ENCODE measurements around the gene GPR156. TPM values are rescaled to one million over a fixed set of nuclear protein-coding genes. Genes with fewer than 3 reads are reported as not detected.

Gene GPR156
- total and polyA plus RNA-seq, 2 of the 4 experiments (the other 2 are of a cell fraction), result 0.09 to 0.18 TPM

- Histone ChIP-seq H3K4me1 (ENCODE audit: control insufficient read depth, insufficient read depth, low read length) (peaks cover 20% of the 10 kb centered on the region), H2BK5ac (ENCODE audit: low read depth, low read length, poor library complexity, severe bottlenecking) (peak overlapping the region; percentile 46), H2AK9ac (replicated peaks; ENCODE audit: low read depth, low read length, poor library complexity) (no peak overlapping the region), H4K5ac (ENCODE audit: low read depth, low read length) (peak overlapping the region; percentile 69; the same call in 1 of the 2 replicates), H2BK15ac (ENCODE audit: low read depth, low read length) (peak overlapping the region; percentile 9; the same call in 2 of the 3 replicates), H2AK5ac (ENCODE audit: low read depth, low read length) (no peak overlapping the region), H3K27me3 (ENCODE audit: control insufficient read depth, insufficient read depth, low read length) (no peaks in the 10 kb centered on the region), H3K27ac (ENCODE audit: insufficient read depth, low read length) (peak overlapping the region; percentile 19; the same call in 1 of the 2 replicates), H2BK20ac (ENCODE audit: low read depth, low read length) (peak overlapping the region; percentile 64; the same call in 1 of the 2 replicates), H4K20me1 (ENCODE audit: insufficient read depth, low read length) (no peaks in the 10 kb centered on the region), H4K8ac (ENCODE audit: low read depth in 2 of 2, low read length in 2 of 2) (no peak overlapping the region), H3K79me1 (ENCODE audit: low read depth in 1 of 2, low read length in 2 of 2) (no peaks in the 10 kb centered on the region), H3K9ac (ENCODE audit: low read depth, low read length) (no peak overlapping the region), H3K4ac (ENCODE audit: low read depth, low read length) (peak overlapping the region; percentile 45), H3K56ac (ENCODE audit: extremely low read depth, insufficient read depth, low read length) (no peak overlapping the region), H2BK120ac (ENCODE audit: low read depth, low read length) (peak overlapping the region; percentile 68; the same call in 1 of the 2 replicates), H3K4me2 (ENCODE audit: low read depth, low read length) (peak overlapping the region; percentile 24; the same call in 1 of the 2 replicates), H4K91ac (ENCODE audit: insufficient read depth, low read depth, low read length) (peak overlapping the region; percentile 12; the same call in 1 of the 2 replicates), H3K9me1 (ENCODE audit: insufficient read depth, low read length) (peaks cover 5% of the 10 kb centered on the region), H3K9me3 (ENCODE audit: control insufficient read depth, insufficient read depth, low read length) (no peaks in the 10 kb centered on the region), H3K4me3 (ENCODE audit: insufficient read depth, low read depth, low read length) (no peak overlapping the region), H3K18ac (ENCODE audit: low read depth, low read length) (peak overlapping the region; percentile 75), H3K23ac (ENCODE audit: low read depth, low read length) (no peak overlapping the region), H2AFZ (replicated peaks; ENCODE audit: low read length, poor library complexity) (no peak overlapping the region), H3K36me3 (ENCODE audit: control insufficient read depth, insufficient read depth, low read length) (no peaks in the 10 kb centered on the region), H3K14ac (replicated peaks; ENCODE audit: low read depth, low read length) (no peak overlapping the region; the same call in 1 of the 2 replicates)
- ChIA-PET POLR2A (ENCODE audit: unreplicated experiment) (no interaction called here), CTCF (no interaction called here)
- ATAC-seq (ENCODE audit: low read depth), result peak; percentile 27; the same call in 1 of the 2 replicates
- TF ChIP-seq RCOR1 (IDR thresholded peaks at IDR 0.05; ENCODE audit: insufficient replicate concordance, low read length) (no peak), CEBPB (IDR thresholded peaks at IDR 0.05; ENCODE audit: low read depth, low read length) (no peak), MXI1 (IDR thresholded peaks at IDR 0.05; ENCODE audit: borderline replicate concordance, low read depth, low read length) (no peak), USF2 (IDR thresholded peaks at IDR 0.05; ENCODE audit: low read depth, low read length) (no peak), NFE2L2 (IDR thresholded peaks at IDR 0.05; ENCODE audit: low read depth, low read length) (no peak), RFX5 (IDR thresholded peaks at IDR 0.05; ENCODE audit: low read depth, low read length) (no peak), MAFK (IDR thresholded peaks at IDR 0.05; ENCODE audit: low read depth, low read length) (no peak), SMC3 (IDR thresholded peaks at IDR 0.05; ENCODE audit: low read depth, low read length) (no peak), FOS (IDR thresholded peaks at IDR 0.05; ENCODE audit: low read depth, low read length) (no peak), POLR2A (IDR thresholded peaks at IDR 0.05; ENCODE audit: low read depth, low read length) (no peak), RAD21 (IDR thresholded peaks at IDR 0.05; ENCODE audit: low read length) (no peak), ELK1 (IDR thresholded peaks at IDR 0.05; ENCODE audit: borderline replicate concordance, low read depth, low read length) (no peak)
- TF ChIP-seq, protein P1, sequence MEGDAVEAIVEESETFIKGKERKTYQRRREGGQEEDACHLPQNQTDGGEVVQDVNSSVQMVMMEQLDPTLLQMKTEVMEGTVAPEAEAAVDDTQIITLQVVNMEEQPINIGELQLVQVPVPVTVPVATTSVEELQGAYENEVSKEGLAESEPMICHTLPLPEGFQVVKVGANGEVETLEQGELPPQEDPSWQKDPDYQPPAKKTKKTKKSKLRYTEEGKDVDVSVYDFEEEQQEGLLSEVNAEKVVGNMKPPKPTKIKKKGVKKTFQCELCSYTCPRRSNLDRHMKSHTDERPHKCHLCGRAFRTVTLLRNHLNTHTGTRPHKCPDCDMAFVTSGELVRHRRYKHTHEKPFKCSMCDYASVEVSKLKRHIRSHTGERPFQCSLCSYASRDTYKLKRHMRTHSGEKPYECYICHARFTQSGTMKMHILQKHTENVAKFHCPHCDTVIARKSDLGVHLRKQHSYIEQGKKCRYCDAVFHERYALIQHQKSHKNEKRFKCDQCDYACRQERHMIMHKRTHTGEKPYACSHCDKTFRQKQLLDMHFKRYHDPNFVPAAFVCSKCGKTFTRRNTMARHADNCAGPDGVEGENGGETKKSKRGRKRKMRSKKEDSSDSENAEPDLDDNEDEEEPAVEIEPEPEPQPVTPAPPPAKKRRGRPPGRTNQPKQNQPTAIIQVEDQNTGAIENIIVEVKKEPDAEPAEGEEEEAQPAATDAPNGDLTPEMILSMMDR (conservative IDR thresholded peaks at IDR 0.05; ENCODE audit: low read depth, low read length), result no peak
- BruUV-seq (replicated peaks), result no TSS peak
- in situ Hi-C loops (cut with MboI; ENCODE audit: low sequenced_read_pairs) (no loop called here), intact Hi-C loops (cut with micrococcal nuclease) (no loop called here), dilution Hi-C loops (cut with HindIII; ENCODE audit: low sequenced_read_pairs, unreplicated experiment) (no loop called here)
- DNase-seq, result no peak
These were observed 121.2 kb downstream of the GPR156 start for GRCh38 chr3:120163816-120164215.
